GM19238 (cell line): ENCODE results near the gene ALDH1A1.
"Not testable (repeated sequence)": the region's sequence is repeated elsewhere in the genome, so short reads cannot be mapped to it uniquely, and the experiment has no call there.

ENCODE experiments used
- DNase-seq: peaks from one replicate; pipeline ENCODE4 v3.0.0; 2011; ENCODE audit warnings: low spot score; ENCODE audit not compliant: insufficient read length

ALDH1A1 gene

GRCh38 chr9:72897069-72897649 lies 55.7 kb downstream of the ALDH1A1 start:
- no peak for DNase-seq

- no peak for DNase-seq
Observed at GRCh38 chr9:72896439-72896838, 56.4 kb downstream of the ALDH1A1 start.

GRCh38 chr9:72895122-72895521 lies 57.7 kb downstream of the ALDH1A1 start:
- no peak for DNase-seq

GRCh38 chr9:72894342-72894741 lies 58.5 kb downstream of the ALDH1A1 start:
- DNase-seq: no peak

GRCh38 chr9:72893437-72893836 lies 59.4 kb downstream of the ALDH1A1 start:
- DNase-seq: no peak

- no peak for DNase-seq
Observed at GRCh38 chr9:72891043-72891442, 61.8 kb downstream of the ALDH1A1 start.

- DNase-seq: no peak
Observed at GRCh38 chr9:72888943-72889342, 63.9 kb downstream of the ALDH1A1 start.

GRCh38 chr9:72888067-72888466 lies 64.8 kb downstream of the ALDH1A1 start:
- no peak for DNase-seq

- no peak for DNase-seq
Observed at GRCh38 chr9:72886386-72886785, 66.5 kb downstream of the ALDH1A1 start.

- no peak for DNase-seq
Observed at GRCh38 chr9:72884508-72884907, 68.3 kb downstream of the ALDH1A1 start.

- DNase-seq: no peak
Observed at GRCh38 chr9:72883875-72884274, 69.0 kb downstream of the ALDH1A1 start.

GRCh38 chr9:72882117-72882775 lies 70.6 kb downstream of the ALDH1A1 start:
- no peak for DNase-seq

GRCh38 chr9:72880821-72881220 lies 72.0 kb downstream of the ALDH1A1 start:
- no peak for DNase-seq

- DNase-seq: no peak
Observed at GRCh38 chr9:72875221-72875620, 77.6 kb downstream of the ALDH1A1 start.

GRCh38 chr9:72874344-72874743 lies 78.5 kb downstream of the ALDH1A1 start:
- no peak for DNase-seq

GRCh38 chr9:72873456-72873855 lies 79.4 kb downstream of the ALDH1A1 start:
- DNase-seq: no peak

GRCh38 chr9:72872718-72873117 lies 80.1 kb downstream of the ALDH1A1 start:
- no peak for DNase-seq

- DNase-seq: no peak
Observed at GRCh38 chr9:72871685-72872084, 81.2 kb downstream of the ALDH1A1 start.

- DNase-seq: no peak
Observed at GRCh38 chr9:72864327-72864726, 88.5 kb downstream of the ALDH1A1 start.

GRCh38 chr9:72863456-72864094 lies 89.3 kb downstream of the ALDH1A1 start:
- no peak for DNase-seq

- DNase-seq: not testable (repeated sequence)
Observed at GRCh38 chr9:72862788-72863187, 90.1 kb downstream of the ALDH1A1 start.

- no peak for DNase-seq
Observed at GRCh38 chr9:72858089-72858912, 94.6 kb downstream of the ALDH1A1 start.
